Trophoblast cell (in vitro differentiated cells and primary cell): ENCODE measurements around the gene CACNA2D3.

Experiments
- DNase-seq, 2 donors: peaks; one replicate each; pipeline ENCODE4 v3.0.0-alpha.2; 2016
- H2AFZ ChIP-seq: 2 replicates; pipeline ENCODE4 v1.6.1; 2013; ENCODE audit warnings: low read length, moderate library complexity, mild to moderate bottlenecking; ENCODE audit not compliant: insufficient read depth, poor library complexity
- H2AK5ac ChIP-seq: 2 replicates; pipeline ENCODE4 v1.6.1; 2013; ENCODE audit warnings: mild to moderate bottlenecking, low read length
- H2BK120ac ChIP-seq: 2 replicates; pipeline ENCODE4 v1.6.1; 2013; ENCODE audit warnings: low read length, mild to moderate bottlenecking, moderate library complexity; ENCODE audit not compliant: insufficient read depth, poor library complexity
- H2BK12ac ChIP-seq: 2 replicates; pipeline ENCODE4 v1.6.1; 2013; ENCODE audit warnings: mild to moderate bottlenecking, low read length, moderate library complexity
- H2BK5ac ChIP-seq: 2 replicates; pipeline ENCODE4 v1.6.1; 2013; ENCODE audit warnings: low read length, low read depth, moderate library complexity, mild to moderate bottlenecking; ENCODE audit not compliant: poor library complexity
- H3K14ac ChIP-seq: 2 replicates; pipeline ENCODE4 v1.6.1; 2013; ENCODE audit warnings: mild to moderate bottlenecking, low read length
- H3K18ac ChIP-seq: 2 replicates; pipeline ENCODE4 v1.6.1; 2013; ENCODE audit warnings: mild to moderate bottlenecking, low read length
- H3K23ac ChIP-seq: 2 replicates; pipeline ENCODE4 v1.6.1; 2013; ENCODE audit warnings: low read length
- H3K27ac ChIP-seq: 2 replicates; pipeline ENCODE4 v1.5.1; 2013; ENCODE audit warnings: low read depth, mild to moderate bottlenecking, inconsistent platforms, low read length, moderate library complexity
- H3K27me3 ChIP-seq: 2 replicates; pipeline ENCODE4 v1.6.1; 2013; ENCODE audit warnings: inconsistent platforms, mild to moderate bottlenecking, low read length, moderate library complexity; ENCODE audit not compliant: insufficient read depth
- H3K36me3 ChIP-seq, 2 experiments: 1 replicate in 1 of 2; 2 replicates in 1 of 2; pipeline ENCODE4 v1.6.1; 2013; ENCODE audit warnings: low read length in 2 of 2, mild to moderate bottlenecking in 2 of 2, moderate library complexity in 1 of 2; ENCODE audit not compliant: insufficient read depth in 2 of 2, control insufficient read depth in 1 of 2
- H3K4ac ChIP-seq: 2 replicates; pipeline ENCODE4 v1.6.1; 2013; ENCODE audit warnings: low read depth, mild to moderate bottlenecking, low read length, moderate library complexity
- H3K4me1 ChIP-seq, 2 experiments: 1 replicate in 1 of 2; 2 replicates in 1 of 2; pipeline ENCODE4 v1.6.1; 2013; ENCODE audit warnings: low read length in 2 of 2, mild to moderate bottlenecking in 2 of 2, moderate library complexity in 1 of 2; ENCODE audit not compliant: insufficient read depth in 2 of 2, control insufficient read depth in 1 of 2
- H3K4me2 ChIP-seq: 2 replicates; pipeline ENCODE4 v1.6.1; 2013; ENCODE audit warnings: inconsistent platforms, mild to moderate bottlenecking, low read length, moderate library complexity
- H3K4me3 ChIP-seq: 2 replicates; pipeline ENCODE4 v1.5.1; 2013; ENCODE audit warnings: mild to moderate bottlenecking, low read depth, low read length, inconsistent platforms
- H3K79me1 ChIP-seq: one replicate; pipeline ENCODE4 v1.6.1; 2013; ENCODE audit warnings: low read length
- H3K79me2 ChIP-seq: 2 replicates; pipeline ENCODE4 v1.6.1; 2013; ENCODE audit warnings: low read length, mild to moderate bottlenecking; ENCODE audit not compliant: control insufficient read depth, insufficient read depth, poor library complexity
- H3K9ac ChIP-seq: 2 replicates; pipeline ENCODE4 v1.6.1; 2013; ENCODE audit warnings: mild to moderate bottlenecking, low read length
- H3K9me3 ChIP-seq: 2 replicates; pipeline ENCODE4 v1.6.1; 2013; ENCODE audit warnings: low read depth, mild to moderate bottlenecking, control low read depth, inconsistent platforms, low read length; ENCODE audit not compliant: insufficient read depth
- H4K12ac ChIP-seq: 2 replicates; pipeline ENCODE4 v1.6.1; 2013; ENCODE audit warnings: low read depth, mild to moderate bottlenecking, low read length, moderate library complexity
- H4K8ac ChIP-seq: 2 replicates; pipeline ENCODE4 v1.6.1; 2013; ENCODE audit warnings: low read depth, mild to moderate bottlenecking, low read length, moderate library complexity
- H4K91ac ChIP-seq: one replicate; pipeline ENCODE4 v1.6.1; 2013; ENCODE audit warnings: low read depth, mild to moderate bottlenecking, low read length, moderate library complexity
- WGBS: extraction: QIAGEN DNeasy Blood & Tissue Kit; methylation state at CpG from one replicate; pipeline ENCODE4 v1.1.7; 2013; ENCODE audit warnings: missing lambda C conversion rate; ENCODE audit not compliant: insufficient read length, insufficient coverage; ENCODE audit errors: extremely low coverage; 5-methylcytosine and 5-hydroxymethylcytosine counted together

CACNA2D3 gene

DNA sequence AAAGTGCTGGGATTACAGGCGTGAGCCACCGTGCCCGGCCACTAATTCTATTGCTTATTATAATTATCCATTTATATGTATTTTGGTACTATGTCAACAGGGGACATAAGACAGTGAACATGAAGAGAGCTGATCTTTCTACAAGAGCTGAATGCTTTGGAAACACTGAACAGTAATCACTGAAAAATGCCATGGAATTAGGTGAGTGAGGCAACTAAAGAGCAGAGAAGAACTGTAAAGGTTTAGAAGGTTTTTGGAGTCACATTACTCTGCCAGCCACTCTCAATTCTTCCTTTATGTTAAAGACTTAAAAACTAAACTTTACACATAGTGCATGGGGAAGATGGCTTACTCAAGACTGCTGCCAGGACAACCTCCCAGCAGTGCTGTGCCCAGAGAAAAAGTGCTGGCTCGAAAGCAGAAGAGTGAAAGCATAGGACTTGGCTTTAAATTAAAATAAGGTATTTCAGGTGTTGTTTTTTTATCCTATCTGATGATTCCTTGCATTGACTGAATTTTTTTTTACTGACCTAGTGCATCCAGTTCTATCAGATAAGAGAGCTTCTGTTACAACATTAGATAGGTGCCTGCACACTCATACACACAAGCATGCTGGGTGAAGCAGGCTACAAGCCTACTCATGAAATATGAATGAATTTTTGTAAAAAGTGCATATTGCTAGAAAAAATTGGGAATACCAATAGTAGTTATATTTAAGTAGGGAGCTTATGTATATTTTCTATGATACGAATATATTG lies 28.7 kb upstream of the CACNA2D3 start:
- H3K4me3 ChIP-seq: no peak overlapping the region
- no peaks in the 10 kb centered on the region for H3K36me3 ChIP-seq
- H3K79me1 ChIP-seq: no peaks in the 10 kb centered on the region
- no peak overlapping the region for H2BK120ac ChIP-seq
- no CpG with 5 or more reads among the region's 5 CpGs for WGBS
- peak overlapping the region; percentile 40 for H3K27ac ChIP-seq
- H2BK5ac ChIP-seq: peak overlapping the region; percentile 49
- no peaks in the 10 kb centered on the region for H3K9me3 ChIP-seq
- H3K23ac ChIP-seq: no peak overlapping the region
- H3K4me2 ChIP-seq: peak overlapping the region; percentile 36
- peaks cover 0 to 2% of the 10 kb centered on the region in 2 experiments for H3K4me1 ChIP-seq
- no peak overlapping the region for H3K4ac ChIP-seq
- H2BK12ac ChIP-seq: no peak overlapping the region
- H2AK5ac ChIP-seq: no peak overlapping the region
- no peak overlapping the region for H3K9ac ChIP-seq
- no peak overlapping the region for H4K12ac ChIP-seq
- no peaks in the 10 kb centered on the region for H3K27me3 ChIP-seq
- no peaks in the 10 kb centered on the region for H3K79me2 ChIP-seq
- DNase-seq: peak; percentile 63 to 88
- no peak overlapping the region for H2AFZ ChIP-seq
- H3K14ac ChIP-seq: no peak overlapping the region
- H4K91ac ChIP-seq: peak overlapping the region; percentile 5
- no peak overlapping the region for H4K8ac ChIP-seq
- no peak overlapping the region for H3K18ac ChIP-seq

DNA sequence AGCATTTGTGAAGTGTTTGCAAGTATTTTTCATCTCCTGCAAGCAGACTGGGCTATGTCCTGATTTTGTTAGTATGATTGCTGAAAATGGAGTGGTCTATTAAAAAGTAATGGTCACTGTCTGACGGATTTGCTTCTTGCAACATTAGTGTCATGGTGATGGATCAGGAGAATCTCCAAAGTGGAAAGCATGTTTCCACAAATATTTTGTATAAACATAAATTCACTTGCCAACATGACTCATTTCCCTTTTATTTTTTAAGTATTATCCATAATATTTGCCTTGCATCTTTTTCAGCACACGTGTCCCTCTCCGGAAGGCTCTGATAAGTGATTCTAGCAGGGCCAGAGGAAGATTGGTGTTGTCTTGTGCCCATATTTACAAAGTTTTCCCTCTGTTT lies 27.4 kb upstream of the CACNA2D3 start:
- Histone ChIP-seq H3K36me3 (no peaks in the 10 kb centered on the region), H2AK5ac (no peak overlapping the region), H3K23ac (no peak overlapping the region), H2BK120ac (no peak overlapping the region), H4K12ac (no peak overlapping the region), H3K27ac (no peak overlapping the region), H4K8ac (no peak overlapping the region), H3K14ac (no peak overlapping the region), H3K79me2 (no peaks in the 10 kb centered on the region), H4K91ac (no peak overlapping the region), H3K4me3 (no peak overlapping the region), H3K9ac (no peak overlapping the region), H2BK5ac (no peak overlapping the region), H3K18ac (no peak overlapping the region), H3K9me3 (no peaks in the 10 kb centered on the region), H2AFZ (no peak overlapping the region), H3K4me2 (no peak overlapping the region), H3K4me1 (peaks cover 0 to 2% of the 10 kb centered on the region in 2 experiments), H2BK12ac (no peak overlapping the region), H3K27me3 (no peaks in the 10 kb centered on the region), H3K79me1 (no peaks in the 10 kb centered on the region), H3K4ac (no peak overlapping the region)
- WGBS: no CpG with 5 or more reads among the region's 3 CpGs
- peak in 1 of 2 donors; percentile 11 for DNase-seq

- Histone ChIP-seq H3K4me1 (no peaks in the 10 kb centered on the region), H3K23ac (no peak overlapping the region), H3K36me3 (no peaks in the 10 kb centered on the region), H4K91ac (no peak overlapping the region), H4K12ac (no peak overlapping the region), H3K79me1 (no peaks in the 10 kb centered on the region), H3K14ac (no peak overlapping the region), H3K9me3 (no peaks in the 10 kb centered on the region), H3K18ac (no peak overlapping the region), H3K79me2 (no peaks in the 10 kb centered on the region), H2BK5ac (no peak overlapping the region), H3K27me3 (no peaks in the 10 kb centered on the region), H3K27ac (no peak overlapping the region), H3K4me2 (no peak overlapping the region), H4K8ac (no peak overlapping the region), H2AFZ (no peak overlapping the region), H3K4ac (no peak overlapping the region), H2AK5ac (no peak overlapping the region), H3K4me3 (no peak overlapping the region), H2BK120ac (no peak overlapping the region), H2BK12ac (no peak overlapping the region), H3K9ac (no peak overlapping the region)
- WGBS: no CpG with 5 or more reads among the region's 1 CpG
- DNase-seq: no peak
These were observed 23.0 kb upstream of the CACNA2D3 start for GRCh38 chr3:54099381-54099780.

DNA sequence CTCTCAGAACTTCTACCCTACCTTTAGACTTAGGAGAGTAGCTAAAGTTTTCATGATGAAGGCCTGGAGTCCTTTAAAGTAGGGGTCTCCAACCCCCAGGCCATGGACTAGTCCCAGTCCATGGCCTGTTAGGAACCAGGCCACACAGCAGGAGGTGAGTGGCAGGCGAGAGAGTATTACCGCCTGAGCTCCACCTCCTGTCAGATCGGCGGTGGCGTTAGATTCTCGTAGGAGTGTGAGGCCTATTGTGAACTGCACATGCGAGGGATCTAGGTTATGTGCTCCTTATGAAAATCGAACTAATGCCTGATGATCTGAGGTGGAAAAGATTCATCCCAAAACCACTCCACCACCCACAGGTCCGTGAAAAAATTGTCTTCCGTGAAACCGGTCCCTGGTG lies 18.3 kb upstream of the CACNA2D3 start:
- no peak overlapping the region for H3K14ac ChIP-seq
- H3K4ac ChIP-seq: no peak overlapping the region
- DNase-seq: no peak
- H3K79me1 ChIP-seq: no peaks in the 10 kb centered on the region
- no peaks in the 10 kb centered on the region for H3K9me3 ChIP-seq
- H3K27ac ChIP-seq: no peak overlapping the region
- no peaks in the 10 kb centered on the region for H3K4me1 ChIP-seq
- no peak overlapping the region for H3K23ac ChIP-seq
- no peak overlapping the region for H3K18ac ChIP-seq
- no peak overlapping the region for H2BK120ac ChIP-seq
- H2BK5ac ChIP-seq: no peak overlapping the region
- H3K4me2 ChIP-seq: no peak overlapping the region
- H3K27me3 ChIP-seq: no peaks in the 10 kb centered on the region
- no peak overlapping the region for H3K9ac ChIP-seq
- H2BK12ac ChIP-seq: no peak overlapping the region
- no CpG with 5 or more reads among the region's 11 CpGs for WGBS
- H3K4me3 ChIP-seq: no peak overlapping the region
- H2AK5ac ChIP-seq: no peak overlapping the region
- H3K36me3 ChIP-seq: no peaks in the 10 kb centered on the region
- no peak overlapping the region for H4K91ac ChIP-seq
- H3K79me2 ChIP-seq: no peaks in the 10 kb centered on the region
- H2AFZ ChIP-seq: no peak overlapping the region
- H4K12ac ChIP-seq: no peak overlapping the region
- H4K8ac ChIP-seq: no peak overlapping the region
